Duodenal mucosa (tissue), 2 donors: ENCODE data around the gene WDR91.
"Not testable (repeated sequence)": the region's sequence is repeated elsewhere in the genome, so short reads cannot be mapped to it uniquely, and the experiment has no call there.

Experiments used
- H3K27ac ChIP-seq: one replicate; pipeline ENCODE4 v1.7.0; 2013; ENCODE audit warnings: low read depth, low read length
- H3K27me3 ChIP-seq, 2 donors: one replicate each; pipeline ENCODE4 v1.7.0; 2013; ENCODE audit warnings: low read length in 2 of 2, control low read depth in 1 of 2; ENCODE audit not compliant: insufficient read depth in 2 of 2, control insufficient read depth in 1 of 2
- H3K36me3 ChIP-seq, 2 donors: one replicate each; pipeline ENCODE4 v1.7.0; 2013; ENCODE audit warnings: low read length in 2 of 2, control low read depth in 1 of 2; ENCODE audit not compliant: insufficient read depth in 2 of 2, control insufficient read depth in 1 of 2
- H3K4me1 ChIP-seq, 2 donors: one replicate each; pipeline ENCODE4 v1.7.0; 2013; ENCODE audit warnings: low read length in 2 of 2, control low read depth in 1 of 2; ENCODE audit not compliant: insufficient read depth in 2 of 2, control insufficient read depth in 1 of 2
- H3K4me3 ChIP-seq, 2 donors: one replicate each; pipeline ENCODE4 v1.7.0; 2013; ENCODE audit warnings: low read length in 2 of 2, low read depth in 1 of 2
- H3K9ac ChIP-seq, 2 donors: one replicate each; pipeline ENCODE4 v1.7.0; 2013; ENCODE audit warnings: low read length in 2 of 2, low read depth in 1 of 2
- H3K9me3 ChIP-seq, 2 donors: one replicate each; pipeline ENCODE4 v1.7.0; 2013; ENCODE audit warnings: low read length in 2 of 2, control low read depth in 1 of 2; ENCODE audit not compliant: control insufficient read depth in 1 of 2

WDR91 gene

DNA sequence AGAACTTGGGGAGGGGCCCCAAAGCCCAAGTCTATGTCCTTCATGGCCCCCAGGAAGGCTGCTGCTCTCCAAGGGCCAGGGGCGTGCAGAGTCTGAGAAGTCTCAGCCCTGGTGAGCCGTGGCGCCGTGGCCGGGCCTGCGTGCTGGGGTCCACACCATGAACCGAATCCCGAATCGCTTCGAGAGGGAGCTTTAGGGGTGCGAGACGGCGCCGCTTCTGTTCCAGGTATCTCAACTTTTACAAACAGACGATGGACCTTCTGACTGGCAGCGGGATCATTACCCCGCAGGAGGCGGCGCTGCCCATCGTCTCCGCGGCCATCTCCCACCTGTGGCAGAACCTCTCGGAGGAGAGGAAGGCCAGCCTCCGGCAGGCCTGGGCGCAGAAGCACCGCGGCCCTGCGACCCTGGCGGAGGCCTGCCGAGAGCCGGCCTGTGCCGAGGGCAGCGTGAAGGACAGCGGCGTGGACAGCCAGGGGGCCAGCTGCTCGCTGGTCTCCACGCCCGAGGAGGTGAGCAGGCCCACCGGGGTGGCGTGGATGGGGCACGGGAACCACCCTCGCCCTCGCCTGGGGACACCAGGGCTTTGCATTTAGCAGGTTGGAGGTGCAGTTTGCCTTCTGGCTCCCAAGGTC lies 35.0 kb upstream of the WDR91 start:
- Histone ChIP-seq H3K36me3 (no peaks in the 10 kb centered on the region), H3K9me3 (no peaks in the 10 kb centered on the region), H3K27ac (no peak overlapping the region), H3K9ac (no peak overlapping the region), H3K27me3 (peaks cover 0 to 4% of the 10 kb centered on the region in 2 donors), H3K4me3 (no peak overlapping the region), H3K4me1 (no peaks in the 10 kb centered on the region)

- Histone ChIP-seq H3K27me3 (peaks cover 4% of the 10 kb centered on the region in 2 donors), H3K4me1 (no peaks in the 10 kb centered on the region), H3K9ac (no peak overlapping the region)
These were observed 34.2 kb upstream of the WDR91 start for GRCh38 chr7:135245226-135246190.

DNA sequence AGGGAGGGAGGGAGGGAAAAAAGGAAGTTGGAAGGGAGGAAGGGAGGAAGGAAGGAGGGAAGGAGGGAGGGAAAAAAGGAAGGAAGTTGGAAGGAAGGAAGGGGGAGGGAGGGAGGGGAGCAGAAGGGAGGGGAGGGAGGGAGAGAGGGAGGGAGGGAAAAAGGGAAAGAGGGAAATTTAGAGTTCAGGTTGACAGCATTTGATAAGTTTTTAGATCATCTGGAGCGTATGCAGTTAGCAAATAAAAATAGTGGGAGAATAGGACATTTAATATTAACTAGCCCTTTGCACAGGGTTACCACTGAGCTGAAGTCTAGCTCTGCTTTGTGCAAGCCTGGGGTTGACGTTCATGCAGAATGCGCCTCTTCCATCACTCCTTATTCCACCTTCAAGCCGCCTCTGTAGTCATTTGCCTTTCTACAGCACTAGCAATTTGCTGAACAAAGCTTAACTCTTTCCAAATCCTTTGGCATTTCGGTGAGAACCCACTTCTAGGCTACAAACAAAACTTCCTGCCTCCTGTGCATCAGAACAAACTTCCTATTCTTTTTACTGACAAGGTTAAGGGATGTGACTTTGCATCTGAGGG lies 30.9 kb upstream of the WDR91 start:
- H3K27ac ChIP-seq, result no peak overlapping the region
- H3K27me3 ChIP-seq, result peaks cover 4% of the 10 kb centered on the region in 2 donors
- H3K9ac ChIP-seq, result no peak overlapping the region
- no peaks in the 10 kb centered on the region for H3K9me3 ChIP-seq
- no peaks in the 10 kb centered on the region for H3K4me1 ChIP-seq
- no peak overlapping the region for H3K4me3 ChIP-seq
- H3K36me3 ChIP-seq, result no peaks in the 10 kb centered on the region

More at GRCh38 chr7:135245226-135246190, 34.2 kb upstream of the WDR91 start:
- Histone ChIP-seq H3K36me3 (no peaks in the 10 kb centered on the region), H3K27ac (no peak overlapping the region), H3K4me3 (no peak overlapping the region), H3K9me3 (no peaks in the 10 kb centered on the region)

- Histone ChIP-seq H3K9me3 (no peaks in the 10 kb centered on the region), H3K36me3 (no peaks in the 10 kb centered on the region), H3K27ac (no peak overlapping the region), H3K4me1 (no peaks in the 10 kb centered on the region), H3K27me3 (peaks cover 4% of the 10 kb centered on the region in 2 donors), H3K9ac (no peak overlapping the region), H3K4me3 (no peak overlapping the region)
These were observed 29.1 kb upstream of the WDR91 start for GRCh38 chr7:135240441-135240840.

DNA sequence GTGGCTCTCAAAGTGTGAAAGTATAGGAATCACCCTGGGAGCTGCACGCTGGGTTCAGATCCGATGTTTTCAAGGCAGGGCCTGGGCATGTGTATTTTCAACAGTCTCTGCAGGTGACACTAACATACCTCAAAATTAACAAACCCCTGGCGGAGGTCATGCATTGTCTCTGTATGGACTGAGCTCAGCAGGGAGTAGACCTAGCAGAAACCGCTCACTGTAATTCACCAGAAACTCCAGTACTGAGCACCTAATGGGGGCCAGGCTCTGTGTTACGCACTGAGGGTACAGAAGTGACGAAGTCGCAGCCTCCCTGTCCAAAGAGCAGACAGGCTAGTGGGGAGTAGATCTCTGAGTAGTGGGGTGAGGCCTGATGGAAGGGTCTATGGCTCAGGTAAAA lies 27.9 kb upstream of the WDR91 start:
- H3K36me3 ChIP-seq, result no peaks in the 10 kb centered on the region
- no peak overlapping the region for H3K4me3 ChIP-seq
- H3K9ac ChIP-seq, result no peak overlapping the region
- H3K9me3 ChIP-seq, result no peaks in the 10 kb centered on the region
- H3K27ac ChIP-seq, result no peak overlapping the region
- H3K4me1 ChIP-seq, result no peaks in the 10 kb centered on the region
- H3K27me3 ChIP-seq, result peaks cover 4% of the 10 kb centered on the region in 2 donors

- Histone ChIP-seq H3K27ac (no peak overlapping the region), H3K4me1 (no peaks in the 10 kb centered on the region), H3K9ac (no peak overlapping the region), H3K4me3 (no peak overlapping the region), H3K27me3 (peaks cover 4% of the 10 kb centered on the region in 2 donors), H3K36me3 (no peaks in the 10 kb centered on the region), H3K9me3 (no peaks in the 10 kb centered on the region)
These were observed 26.9 kb upstream of the WDR91 start for GRCh38 chr7:135238112-135238744.

DNA sequence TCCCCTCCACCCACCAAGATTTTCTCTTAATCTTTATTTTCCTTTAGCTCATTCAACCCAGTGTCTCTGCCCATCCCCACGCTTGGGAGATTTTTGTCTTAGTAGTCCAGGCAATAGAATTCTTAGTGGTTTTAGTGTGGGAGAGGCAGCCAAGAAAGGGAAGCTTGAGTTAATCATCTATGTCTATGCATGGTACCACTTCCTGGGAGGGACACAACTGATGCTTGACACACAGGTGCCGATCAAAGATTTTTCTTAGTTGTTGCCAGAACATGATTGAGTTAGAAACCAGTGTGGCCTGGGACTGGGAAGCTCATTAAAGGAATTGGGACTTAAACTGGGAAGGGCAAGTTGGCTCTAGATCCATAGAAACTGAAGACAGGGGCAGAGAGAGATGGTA lies 25.4 kb upstream of the WDR91 start:
- no peak overlapping the region for H3K27ac ChIP-seq
- H3K36me3 ChIP-seq, result no peaks in the 10 kb centered on the region
- no peaks in the 10 kb centered on the region for H3K9me3 ChIP-seq
- H3K4me1 ChIP-seq, result no peaks in the 10 kb centered on the region
- H3K9ac ChIP-seq, result no peak overlapping the region
- no peak overlapping the region for H3K4me3 ChIP-seq
- peaks cover 4% of the 10 kb centered on the region in 2 donors for H3K27me3 ChIP-seq

DNA sequence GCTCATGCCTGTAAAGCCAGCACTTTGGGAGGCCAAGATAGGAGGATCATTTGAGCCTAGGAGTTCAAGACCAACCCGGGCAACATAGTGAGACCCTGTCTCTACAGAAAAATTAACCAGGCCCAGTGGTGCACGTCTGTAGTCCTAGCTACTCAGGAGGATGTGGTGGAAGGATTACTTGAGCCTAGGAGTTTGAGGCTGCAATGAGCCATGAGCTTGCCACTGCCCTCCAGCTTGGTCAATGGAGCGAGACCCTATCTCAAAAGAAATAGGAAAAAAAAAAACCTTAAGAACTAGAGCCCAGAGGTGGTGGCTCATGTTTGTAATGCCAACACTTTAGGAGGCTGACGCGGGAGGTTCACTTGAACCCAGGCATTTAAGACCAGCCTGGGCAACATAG lies 24.5 kb upstream of the WDR91 start:
- no peak overlapping the region for H3K27ac ChIP-seq
- peaks cover 0 to under 1% of the 10 kb centered on the region in 2 donors for H3K27me3 ChIP-seq
- H3K9me3 ChIP-seq, result no peaks in the 10 kb centered on the region
- no peak overlapping the region for H3K4me3 ChIP-seq
- no peak overlapping the region for H3K9ac ChIP-seq
- H3K36me3 ChIP-seq, result no peaks in the 10 kb centered on the region
- H3K4me1 ChIP-seq, result no peaks in the 10 kb centered on the region

GRCh38 chr7:135234727-135235126 lies 23.4 kb upstream of the WDR91 start:
- H3K4me3 ChIP-seq, result no peak overlapping the region
- no peaks in the 10 kb centered on the region for H3K4me1 ChIP-seq
- no peaks in the 10 kb centered on the region for H3K27me3 ChIP-seq
- no peaks in the 10 kb centered on the region for H3K9me3 ChIP-seq
- H3K36me3 ChIP-seq, result no peaks in the 10 kb centered on the region
- no peak overlapping the region for H3K9ac ChIP-seq
- H3K27ac ChIP-seq, result no peak overlapping the region

DNA sequence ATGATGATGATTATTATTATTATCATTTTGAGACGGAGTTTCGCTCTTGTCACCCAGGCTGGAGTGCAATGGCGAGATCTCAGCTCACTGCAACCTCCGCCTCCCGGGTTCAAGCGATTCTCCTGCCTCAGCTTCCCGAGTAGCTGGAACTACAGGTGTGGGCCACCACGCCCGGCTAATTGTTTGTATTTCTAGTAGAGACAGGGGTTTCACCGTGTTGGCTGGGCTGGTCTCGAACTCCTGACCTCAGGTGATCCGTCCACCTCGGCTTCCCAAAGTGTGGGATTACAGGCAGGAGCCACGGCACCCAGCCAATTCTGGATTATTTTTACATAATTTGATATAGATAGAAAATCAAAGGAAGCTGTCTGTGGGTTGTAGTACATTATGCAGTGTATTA lies 22.8 kb upstream of the WDR91 start:
- not testable (repeated sequence) for H3K27ac ChIP-seq, H3K36me3 ChIP-seq, H3K9ac ChIP-seq, H3K9me3 ChIP-seq, H3K4me1 ChIP-seq, H3K27me3 ChIP-seq, H3K4me3 ChIP-seq
